PFSK-1 (cell line): ENCODE results near the gene C9orf50.

ENCODE experiments used
- FOXP2 ChIP-seq: optimal IDR thresholded peaks from 2 replicates; pipeline ENCODE3; 2011; ENCODE audit warnings: borderline replicate concordance, control low read depth, inconsistent platforms; ENCODE audit not compliant: insufficient read depth; ENCODE audit errors: extremely low read length, extremely low read depth
- POLR2AphosphoS5 ChIP-seq: IDR thresholded peaks from 2 replicates; pipeline ENCODE4 v1.6.1; 2012; ENCODE audit warnings: low read depth, mild to moderate bottlenecking, control low read depth, low read length, moderate library complexity
- REST ChIP-seq, 2 experiments: IDR thresholded peaks; 2 replicates each; pipeline versions ENCODE4 v1.6.1 to v1.8.0; 2011 to 2012; ENCODE audit warnings: low read depth in 2 of 2, low read length in 2 of 2, control low read depth in 1 of 2, inconsistent platforms in 1 of 2, mild to moderate bottlenecking in 1 of 2, moderate library complexity in 1 of 2; ENCODE audit not compliant: insufficient read depth in 1 of 2
- SIN3A ChIP-seq: IDR thresholded peaks from 2 replicates; pipeline ENCODE4 v1.6.1; 2012; ENCODE audit warnings: mild to moderate bottlenecking, low read length, moderate library complexity, borderline replicate concordance; ENCODE audit not compliant: insufficient read depth
- TAF1 ChIP-seq: IDR thresholded peaks from 2 replicates; pipeline ENCODE4 v1.6.1; 2012; ENCODE audit warnings: low read length, control low read depth, borderline replicate concordance; ENCODE audit not compliant: insufficient read depth

C9orf50 gene

GRCh38 chr9:129606161-129607026 lies 14.5 kb downstream of the C9orf50 start:
- TF ChIP-seq FOXP2 = no peak

- TF ChIP-seq SIN3A (no peak), POLR2AphosphoS5 (no peak), REST (IDR thresholded peaks at IDR 0.05; ENCODE audit: insufficient read depth in 1 of 2, low read depth in 2 of 2, low read length in 2 of 2) (no peak), FOXP2 (no peak), TAF1 (no peak)
These were observed 16.1 kb downstream of the C9orf50 start for GRCh38 chr9:129604766-129605163.

- TF ChIP-seq SIN3A (no peak), FOXP2 (no peak), POLR2AphosphoS5 (no peak), REST (IDR thresholded peaks at IDR 0.05; ENCODE audit: insufficient read depth in 1 of 2, low read depth in 2 of 2, low read length in 2 of 2) (no peak), TAF1 (no peak)
These were observed 16.7 kb downstream of the C9orf50 start for GRCh38 chr9:129604056-129604765.

- TF ChIP-seq POLR2AphosphoS5 (no peak), FOXP2 (no peak), TAF1 (no peak), REST (IDR thresholded peaks at IDR 0.05; ENCODE audit: insufficient read depth in 1 of 2, low read depth in 2 of 2, low read length in 2 of 2) (no peak), SIN3A (no peak)
These were observed 18.1 kb downstream of the C9orf50 start for GRCh38 chr9:129602598-129603415.

- no peak for TF ChIP-seq SIN3A
- TF ChIP-seq TAF1 = no peak
These were observed 19.7 kb downstream of the C9orf50 start for GRCh38 chr9:129601082-129601674.
